ENCODE results near the gene GJB6.
"Not testable (repeated sequence)": the region's sequence is repeated elsewhere in the genome, so short reads cannot be mapped to it uniquely, and the experiment has no call there.

GJB6 gene

DNA sequence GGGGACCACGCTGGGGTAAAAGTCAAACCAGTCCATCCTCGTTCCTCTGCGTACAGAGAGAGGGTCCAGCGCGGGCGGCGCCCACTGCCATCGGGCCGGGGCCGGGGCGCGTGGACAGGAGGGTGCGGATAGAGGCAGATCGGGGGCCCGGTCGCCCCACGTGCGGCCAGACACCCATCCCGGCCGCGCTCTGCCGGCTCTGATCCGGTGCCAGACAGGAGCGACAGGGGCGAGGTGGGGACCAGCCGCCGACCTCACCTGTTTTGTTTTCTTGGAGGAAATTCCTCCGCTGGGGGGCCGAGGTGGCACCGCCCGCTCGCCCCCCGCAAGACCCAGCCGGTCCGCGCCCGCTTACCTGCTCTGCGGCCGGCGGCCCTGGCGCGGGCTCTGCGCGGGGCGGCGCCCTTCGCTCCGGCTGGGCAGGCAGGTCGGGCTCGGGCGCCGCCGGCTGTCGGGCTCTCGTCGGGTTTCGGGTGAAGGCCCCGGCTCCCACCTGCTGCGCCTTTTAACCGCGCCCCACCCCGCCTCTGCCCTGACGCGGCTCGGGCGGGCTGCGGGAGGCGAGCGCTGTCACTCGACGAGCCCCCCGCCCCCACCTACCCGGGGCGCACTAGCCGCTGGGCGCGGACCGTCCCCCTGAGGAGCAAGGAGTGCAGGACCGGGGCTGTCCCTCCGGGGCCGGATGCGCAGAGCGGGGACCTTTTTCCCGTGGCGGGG, at the start of gene GJB6:
GJB6 (minus strand) TSS at position 481 of the 717 bp plus-strand sequence. CDS start 8,839 bp downstream, outside the sequence.
- DNase-seq = peak in 1 of 2 experiments; percentile 74

- not testable (repeated sequence) for DNase-seq
Observed at GRCh38 chr13:20276901-20277300, 44.8 kb upstream of the GJB6 start.

DNA sequence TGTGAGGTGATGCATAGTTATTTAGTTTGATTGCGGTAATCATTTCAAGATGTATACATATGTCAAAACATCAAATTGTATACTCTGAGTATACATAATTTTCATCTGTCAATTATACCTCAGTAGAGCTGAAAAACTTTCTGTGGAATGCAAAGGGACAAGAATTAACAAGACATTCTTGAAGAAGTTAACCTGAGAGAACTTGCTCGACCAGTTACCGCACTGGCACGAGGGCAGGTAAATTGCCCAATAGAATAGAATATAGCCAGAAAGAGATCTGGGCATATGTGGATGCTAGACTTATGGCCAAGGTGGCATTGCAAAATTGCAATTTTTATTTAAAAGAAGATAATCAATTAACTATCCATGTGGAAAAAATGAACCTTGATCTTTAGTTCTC, 42.3 kb upstream of the GJB6 start:
- no peak for DNase-seq

GRCh38 chr13:20272588-20273171, 40.6 kb upstream of the GJB6 start:
- no peak for DNase-seq

GRCh38 chr13:20272104-20272503, 40.0 kb upstream of the GJB6 start:
- no peak for DNase-seq

DNA sequence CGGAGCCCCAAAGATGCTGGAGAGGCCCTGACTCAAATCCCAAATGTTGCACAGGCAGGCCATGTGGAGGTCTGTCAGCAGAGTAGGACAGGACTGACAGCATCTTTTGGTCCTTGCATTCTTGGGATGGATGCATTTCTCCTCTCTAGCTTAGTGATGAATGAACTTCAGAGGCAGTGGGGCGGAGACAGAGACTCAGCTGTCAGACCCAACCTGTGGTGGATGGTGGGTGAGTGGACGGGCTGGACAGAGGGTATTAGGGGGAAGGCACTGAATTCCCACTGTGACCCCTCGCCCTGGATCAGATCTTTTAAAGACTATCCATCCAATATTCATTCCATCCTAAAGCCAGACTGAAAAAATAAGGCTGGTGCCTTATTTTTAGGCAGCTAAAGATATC, 39.3 kb upstream of the GJB6 start:
- DNase-seq = no peak

DNA sequence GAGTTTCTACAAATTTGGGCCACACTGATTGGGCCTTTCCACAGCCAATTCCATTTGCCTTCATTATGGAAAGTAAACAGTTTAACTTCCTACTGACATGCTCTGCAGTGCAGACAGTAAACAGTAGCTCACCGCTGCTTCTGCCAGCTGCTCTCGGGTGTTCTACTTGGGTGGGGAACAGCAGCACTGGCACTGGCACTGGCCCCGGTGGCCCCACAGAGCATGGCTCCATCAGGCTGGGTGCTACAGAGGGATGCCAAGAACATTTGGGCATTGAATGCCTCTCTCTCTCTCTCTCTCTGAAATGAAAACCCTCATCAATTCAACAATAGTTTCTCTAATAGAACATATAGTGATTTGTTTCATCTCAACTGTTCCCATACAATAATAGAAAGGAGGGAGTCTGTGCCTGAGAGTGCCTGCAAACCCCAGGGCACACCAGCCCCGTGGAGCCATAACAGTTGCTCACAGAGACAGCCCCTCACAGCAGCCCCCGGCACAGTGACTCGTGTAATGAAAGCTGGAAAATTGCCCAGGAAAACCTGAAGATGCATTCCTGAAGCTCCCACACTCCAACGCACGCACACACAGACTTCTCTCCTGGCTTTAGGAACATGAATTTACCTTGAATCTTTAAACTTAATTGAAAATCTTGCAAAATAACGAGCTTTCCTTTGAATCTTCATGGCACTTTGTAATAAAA, 38.2 kb upstream of the GJB6 start:
- DNase-seq = no peak

DNA sequence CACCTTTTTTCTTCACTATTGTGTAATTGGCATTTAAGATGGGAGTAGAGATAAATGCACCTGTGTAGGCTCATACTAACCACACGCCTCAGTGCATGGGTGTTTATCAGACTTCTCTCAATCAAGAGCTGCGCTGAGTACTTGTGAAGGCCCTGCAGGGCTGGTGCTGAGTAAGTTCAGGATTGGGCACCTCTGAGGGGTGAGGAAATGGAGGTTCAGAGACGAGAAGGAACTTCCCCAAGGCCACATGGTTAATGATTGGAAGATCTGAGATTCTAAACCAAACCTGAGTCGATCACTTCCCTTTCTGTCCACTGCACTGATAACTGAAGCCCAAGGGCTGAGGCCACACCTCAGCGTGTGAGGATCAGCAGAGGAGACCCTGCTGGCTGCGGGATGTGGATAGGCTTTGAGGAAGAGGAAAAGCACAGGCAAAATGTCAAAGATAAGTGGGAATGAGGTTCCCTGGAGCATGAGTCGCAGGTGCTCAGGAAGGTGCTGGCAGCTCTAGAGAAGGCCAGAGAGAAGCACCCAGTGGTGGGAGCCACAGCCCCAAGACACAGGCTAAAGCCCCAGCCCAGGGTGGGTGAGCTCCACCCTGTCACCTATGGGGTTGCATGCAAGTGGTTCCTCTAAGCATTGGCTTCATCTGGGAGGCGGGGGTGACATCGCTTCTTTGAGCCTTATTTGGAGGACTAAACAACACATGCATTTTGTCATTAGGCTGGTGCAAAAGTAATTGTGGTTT, 32.3 kb upstream of the GJB6 start:
- no peak for DNase-seq

GRCh38 chr13:20263393-20264044, 31.4 kb upstream of the GJB6 start:
- DNase-seq = no peak

- DNase-seq = no peak
Observed at GRCh38 chr13:20258963-20259288, 26.8 kb upstream of the GJB6 start.

GRCh38 chr13:20258208-20258962, 26.3 kb upstream of the GJB6 start:
- no peak for DNase-seq

GRCh38 chr13:20254076-20254475, 22.0 kb upstream of the GJB6 start:
- DNase-seq = no peak

GRCh38 chr13:20249913-20250312, 17.8 kb upstream of the GJB6 start:
- DNase-seq = no peak

DNA sequence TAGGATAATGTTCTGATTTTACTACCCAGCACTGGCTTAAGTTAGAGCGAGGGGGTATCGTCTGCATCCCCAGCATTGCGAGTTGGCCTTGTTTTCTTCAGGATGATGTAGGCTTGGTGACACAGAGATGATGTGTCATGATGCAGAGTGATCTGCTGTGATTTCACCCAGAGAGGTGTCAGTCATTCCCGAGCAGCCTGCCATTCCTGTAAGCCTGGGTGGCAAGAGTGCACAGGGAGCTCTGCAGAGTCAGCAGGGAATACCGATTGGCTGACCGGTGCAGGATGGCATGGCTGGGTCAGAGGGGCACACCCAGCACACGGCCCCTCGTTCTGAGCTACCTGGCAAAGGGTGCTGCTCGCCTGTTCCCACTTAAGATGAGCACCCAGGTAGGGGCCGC, 15.8 kb upstream of the GJB6 start:
- DNase-seq = no peak

DNA sequence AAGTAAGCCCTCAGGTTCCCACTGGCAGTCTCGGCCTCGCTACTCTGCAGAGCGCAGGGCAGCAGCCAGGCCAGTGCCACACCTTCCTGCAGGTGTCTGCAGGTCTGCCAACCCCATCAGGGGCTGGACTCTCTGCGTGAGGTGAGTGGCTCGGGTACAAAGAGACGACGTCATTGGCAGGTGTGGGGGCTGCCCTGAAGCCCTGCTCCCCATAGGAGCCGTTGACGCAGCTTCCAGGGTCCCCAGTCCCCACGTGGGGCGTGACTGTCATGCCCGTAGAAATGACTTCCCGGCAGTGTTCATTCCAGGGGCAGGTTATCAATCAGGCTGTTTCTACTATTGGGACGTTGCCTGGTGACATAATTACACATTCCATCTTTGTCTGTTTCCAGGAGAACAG, 15.3 kb upstream of the GJB6 start:
- no peak for DNase-seq

DNA sequence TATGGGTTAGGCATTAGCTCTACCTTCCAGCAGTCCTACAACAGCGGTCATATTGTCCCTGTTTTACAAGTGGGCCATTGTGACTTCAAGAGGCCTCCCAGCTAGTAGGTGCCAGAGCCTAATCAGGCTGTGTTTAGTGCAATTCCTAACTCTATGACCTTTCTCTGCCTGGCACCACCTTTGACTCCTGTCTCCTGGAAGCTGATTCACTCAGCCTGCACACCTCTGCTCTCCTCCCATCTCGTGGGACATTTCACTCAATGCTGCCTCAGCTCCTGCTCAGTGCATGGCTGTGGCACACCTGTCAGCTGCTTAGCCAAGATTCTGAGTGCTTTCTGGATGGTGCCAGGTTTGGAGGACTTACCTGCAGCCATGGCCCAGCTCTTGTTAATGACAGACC, 9.5 kb upstream of the GJB6 start:
- no peak for DNase-seq

DNA sequence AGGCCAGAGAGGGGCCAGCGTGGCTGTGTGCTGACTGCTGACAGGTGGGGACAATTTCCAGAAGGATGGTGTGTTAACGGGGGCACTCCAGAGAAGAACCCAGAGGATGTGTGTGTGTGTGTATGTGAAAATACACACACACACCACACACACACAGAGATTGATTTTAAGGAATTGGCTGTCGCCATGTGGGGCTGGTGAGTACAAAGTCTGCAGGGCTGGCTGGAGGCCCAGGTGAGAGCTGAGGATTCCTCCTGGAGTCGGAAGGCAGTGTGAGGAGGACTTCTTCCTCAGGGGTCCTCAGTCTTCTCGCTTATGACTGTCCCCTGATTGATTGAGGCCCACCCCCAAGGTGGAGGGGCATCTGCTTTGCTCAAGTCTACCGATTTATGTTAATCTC, 7.6 kb upstream of the GJB6 start:
- DNase-seq = no peak

GRCh38 chr13:20232556-20233277, 598 bp upstream of the GJB6 start:
- DNase-seq = no peak

DNA sequence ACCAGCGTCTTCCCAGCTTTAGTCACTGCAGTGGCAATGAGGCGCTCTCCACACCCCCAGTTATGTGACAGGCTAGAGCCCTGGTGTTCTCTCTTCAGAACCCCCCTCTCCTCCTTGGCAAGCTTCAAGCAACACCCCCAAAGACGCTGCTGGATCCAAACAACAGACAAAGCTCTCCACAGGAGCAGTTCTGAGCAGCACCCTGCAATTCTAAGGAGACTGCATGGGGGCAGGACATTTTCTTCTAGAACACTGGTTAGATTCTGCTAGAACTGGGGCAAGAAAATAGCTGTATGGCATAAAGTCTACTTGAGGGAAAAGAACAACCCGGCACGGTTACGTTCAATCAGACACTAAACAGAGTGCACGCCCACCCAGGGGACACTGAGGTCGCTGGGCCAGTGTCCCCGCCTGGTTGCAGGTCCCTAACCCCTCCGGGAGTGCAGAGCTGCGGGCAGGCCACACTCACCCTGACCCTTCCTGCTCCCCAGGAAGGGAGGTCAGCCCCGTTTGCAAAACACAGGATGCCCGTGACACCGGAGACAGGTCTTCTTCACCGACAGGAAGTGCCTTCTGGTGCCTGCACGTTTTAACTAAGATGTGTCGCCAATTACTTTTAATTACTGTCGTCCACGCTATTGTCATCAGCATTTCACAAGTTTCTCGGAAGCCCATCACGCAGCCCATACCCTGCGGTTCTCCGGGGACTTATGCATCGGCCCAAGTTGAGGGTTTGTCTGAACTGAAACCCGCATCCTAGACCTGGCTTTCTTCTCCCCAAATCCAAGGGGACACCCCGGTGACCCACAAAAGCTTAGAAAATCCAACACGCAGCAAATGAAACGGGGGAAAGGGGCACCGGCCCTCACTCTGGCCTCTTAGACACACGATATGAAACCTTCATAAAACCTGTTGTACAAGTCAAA, 943 bp downstream of the GJB6 start:
- DNase-seq = peak in 1 of 2 experiments; percentile 17

GRCh38 chr13:20227730-20228129, 4.4 kb downstream of the GJB6 start:
- no peak for DNase-seq

Data from NCI-H526 (cell line).